Keratinocyte (primary cell): ENCODE data around the gene ADAM15. TPM values are rescaled to one million over a fixed set of nuclear protein-coding genes. Genes with fewer than 3 reads are reported as not detected.
A peak's percentile ranks its signal among the peaks of the same experiment; 100 is the strongest.

ENCODE experiments used
- DNase-seq: peaks from one replicate; pipeline ENCODE4 v3.0.0-alpha.2; 2011; ENCODE audit warnings: low read depth, missing footprints, low spot score
- FAIRE-seq: peaks from 2 replicates; lab custom pipeline; 2011; peaks lifted over from hg19 to GRCh38; lab: Jason Lieb, UNC
- H2AFZ ChIP-seq: 2 replicates; pipeline ENCODE4 v1.6.0; 2012; ENCODE audit warnings: low read length, control low read depth, inconsistent platforms; ENCODE audit not compliant: control insufficient read depth
- H3K27ac ChIP-seq: 2 replicates; pipeline ENCODE4 v1.5.1; 2011; ENCODE audit warnings: low read length; ENCODE audit not compliant: control insufficient read depth, insufficient read depth
- H3K27me3 ChIP-seq: 3 replicates; pipeline ENCODE4 v1.6.0; 2011; ENCODE audit warnings: low read length; ENCODE audit not compliant: control insufficient read depth, insufficient read depth; ENCODE audit errors: extremely low read depth
- H3K36me3 ChIP-seq, 2 experiments: 2 replicates in 1 of 2; 3 replicates in 1 of 2; pipeline ENCODE4 v1.5.1; 2011; ENCODE audit warnings: low read length in 2 of 2, mild to moderate bottlenecking in 1 of 2; ENCODE audit not compliant: control insufficient read depth in 2 of 2, insufficient read depth in 2 of 2; ENCODE audit errors: extremely low read depth in 1 of 2
- H3K4me1 ChIP-seq: 3 replicates; pipeline ENCODE4 v1.5.1; 2011; ENCODE audit warnings: low read length; ENCODE audit not compliant: control insufficient read depth, insufficient read depth; ENCODE audit errors: extremely low read depth
- H3K4me2 ChIP-seq: 3 replicates; pipeline ENCODE4 v1.6.0; 2011; ENCODE audit warnings: low read depth, low read length; ENCODE audit not compliant: control insufficient read depth, insufficient read depth; ENCODE audit errors: extremely low read depth
- H3K4me3 ChIP-seq, 3 experiments: fragments of 200-600 bp in 1 of 3; sonication (generic) in 1 of 3; 2 replicates in 2 of 3; 3 replicates in 1 of 3; pipeline ENCODE4 v1.5.1; 2011 to 2016; ENCODE audit warnings: low read length in 3 of 3, mild to moderate bottlenecking in 3 of 3, control low read depth in 2 of 3, inconsistent platforms in 1 of 3, low read depth in 1 of 3, mixed read lengths in 1 of 3, mixed run types in 1 of 3, moderate library complexity in 1 of 3; ENCODE audit not compliant: control insufficient read depth in 2 of 3, insufficient read depth in 2 of 3; ENCODE audit errors: extremely low read depth in 1 of 3
- H3K79me2 ChIP-seq: 2 replicates; pipeline ENCODE4 v1.6.0; 2012; ENCODE audit warnings: low read length; ENCODE audit not compliant: control insufficient read depth, insufficient read depth
- H3K9ac ChIP-seq: 3 replicates; pipeline ENCODE4 v1.6.0; 2011; ENCODE audit warnings: low read length; ENCODE audit not compliant: control insufficient read depth, insufficient read depth; ENCODE audit errors: extremely low read depth
- H3K9me1 ChIP-seq: 3 replicates; pipeline ENCODE4 v1.6.0; 2011; ENCODE audit warnings: low read length; ENCODE audit not compliant: control insufficient read depth, insufficient read depth; ENCODE audit errors: extremely low read depth
- H3K9me3 ChIP-seq: 2 replicates; pipeline ENCODE4 v1.5.1; 2012; ENCODE audit warnings: low read depth, low read length; ENCODE audit not compliant: control insufficient read depth
- H4K20me1 ChIP-seq: 3 replicates; pipeline ENCODE4 v1.6.0; 2011; ENCODE audit warnings: low read length; ENCODE audit not compliant: control insufficient read depth, insufficient read depth; ENCODE audit errors: extremely low read depth
- EZH2 ChIP-seq: IDR thresholded peaks from one replicate; pipeline ENCODE4 v1.6.1; 2012; ENCODE audit warnings: inconsistent platforms, mild to moderate bottlenecking, low read length, moderate library complexity
- dilution Hi-C: fragments of 300-500 bp; cut with MboI; formaldehyde crosslinking; loops from one replicate; pipeline ENCODE4 v1.7.0; 2020; ENCODE audit warnings: low sequenced_read_pairs; ENCODE audit not compliant: extremely low pct_ligation_motif_present
- polyA plus RNA-seq, 5 experiments: library from polyadenylated mRNA; depleted of rRNA in 3 of 5; stranded (reverse) in 3 of 5; stranded (forward) in 1 of 5; unstranded in 1 of 5; fragments of >200 nt; gene quantifications; 1 replicate in 1 of 5; 2 replicates in 3 of 5; 3 replicates in 1 of 5; pipeline versions ENCODE4 v1.2.1 to v1.2.3, GENCODE V29; 2011 to 2012; ENCODE audit warnings: missing spikeins in 2 of 5, low read depth in 1 of 5, low replicate concordance in 1 of 5
- TF ChIP-seq, protein P1 (sequence below), 3 experiments: IDR thresholded peaks in 1 of 3; conservative IDR thresholded peaks in 1 of 3; optimal IDR thresholded peaks in 1 of 3; 2 replicates in 2 of 3; 3 replicates in 1 of 3; pipeline versions ENCODE3 to v1.5.1; 2011; ENCODE audit warnings: low read length in 3 of 3, mild to moderate bottlenecking in 3 of 3, moderate library complexity in 2 of 3, control low read depth in 1 of 3, inconsistent platforms in 1 of 3; ENCODE audit not compliant: insufficient read depth in 2 of 3; ENCODE audit errors: extremely low read depth in 1 of 3

ADAM15 gene
- polyA plus RNA-seq, 1 donor (not counting 4 experiments of a cell fraction or from before 2014, with no cell fraction given): 131 TPM

GRCh38 chr1:155048449-155049334 lies 2.4 kb upstream of the ADAM15 start:
- TF ChIP-seq, protein P1, sequence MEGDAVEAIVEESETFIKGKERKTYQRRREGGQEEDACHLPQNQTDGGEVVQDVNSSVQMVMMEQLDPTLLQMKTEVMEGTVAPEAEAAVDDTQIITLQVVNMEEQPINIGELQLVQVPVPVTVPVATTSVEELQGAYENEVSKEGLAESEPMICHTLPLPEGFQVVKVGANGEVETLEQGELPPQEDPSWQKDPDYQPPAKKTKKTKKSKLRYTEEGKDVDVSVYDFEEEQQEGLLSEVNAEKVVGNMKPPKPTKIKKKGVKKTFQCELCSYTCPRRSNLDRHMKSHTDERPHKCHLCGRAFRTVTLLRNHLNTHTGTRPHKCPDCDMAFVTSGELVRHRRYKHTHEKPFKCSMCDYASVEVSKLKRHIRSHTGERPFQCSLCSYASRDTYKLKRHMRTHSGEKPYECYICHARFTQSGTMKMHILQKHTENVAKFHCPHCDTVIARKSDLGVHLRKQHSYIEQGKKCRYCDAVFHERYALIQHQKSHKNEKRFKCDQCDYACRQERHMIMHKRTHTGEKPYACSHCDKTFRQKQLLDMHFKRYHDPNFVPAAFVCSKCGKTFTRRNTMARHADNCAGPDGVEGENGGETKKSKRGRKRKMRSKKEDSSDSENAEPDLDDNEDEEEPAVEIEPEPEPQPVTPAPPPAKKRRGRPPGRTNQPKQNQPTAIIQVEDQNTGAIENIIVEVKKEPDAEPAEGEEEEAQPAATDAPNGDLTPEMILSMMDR (optimal IDR thresholded peaks at IDR 0.05 in 1 of 3, IDR thresholded peaks at IDR 0.05 in 1 of 3, conservative IDR thresholded peaks at IDR 0.05 in 1 of 3; ENCODE audit: extremely low read depth in 1 of 3, insufficient read depth in 2 of 3, low read length in 3 of 3): no peak
- TF ChIP-seq EZH2: no peak
- no peak for DNase-seq
- Histone ChIP-seq H3K9ac (no peak overlapping the region), H3K27me3 (no peaks in the 10 kb centered on the region), H2AFZ (no peak overlapping the region), H3K4me3 (no peak overlapping the region), H3K9me1 (no peaks in the 10 kb centered on the region), H3K27ac (no peak overlapping the region), H3K9me3 (no peaks in the 10 kb centered on the region), H3K79me2 (peaks cover 21% of the 10 kb centered on the region), H3K4me2 (no peak overlapping the region), H3K36me3 (no peaks in the 10 kb centered on the region), H3K4me1 (peaks cover 40% of the 10 kb centered on the region), H4K20me1 (no peaks in the 10 kb centered on the region)
- dilution Hi-C loops: no loop called here
- FAIRE-seq: no peak

- H3K79me2 ChIP-seq: peaks cover 26% of the 10 kb centered on the region
- peak; percentile 46 for FAIRE-seq
- H3K9me3 ChIP-seq: no peaks in the 10 kb centered on the region
- no peak for DNase-seq
- H3K4me1 ChIP-seq: peaks cover 37% of the 10 kb centered on the region
- no peaks in the 10 kb centered on the region for H3K27me3 ChIP-seq
- no peaks in the 10 kb centered on the region for H3K9me1 ChIP-seq
- peak overlapping the region; percentile 75 for H3K9ac ChIP-seq
- peak overlapping the region in 1 of 3 experiments; percentile 84 for H3K4me3 ChIP-seq
- peak overlapping the region; percentile 94 for H2AFZ ChIP-seq
- no peak for TF ChIP-seq EZH2
- TF ChIP-seq, protein P1 (optimal IDR thresholded peaks at IDR 0.05 in 1 of 3, IDR thresholded peaks at IDR 0.05 in 1 of 3, conservative IDR thresholded peaks at IDR 0.05 in 1 of 3; ENCODE audit: extremely low read depth in 1 of 3, insufficient read depth in 2 of 3, low read length in 3 of 3): no peak
- H3K4me2 ChIP-seq: peak overlapping the region; percentile 98
- dilution Hi-C loops: no loop called here
- no peaks in the 10 kb centered on the region for H4K20me1 ChIP-seq
- peaks cover 0 to 5% of the 10 kb centered on the region in 2 experiments for H3K36me3 ChIP-seq
- peak overlapping the region; percentile 63 for H3K27ac ChIP-seq
These were observed 1.2 kb upstream of the ADAM15 start for GRCh38 chr1:155049651-155050559.
